OCI-M2 (cell line): Measurements from ENCODE around the gene COL15A1.

Experiments used
- DNase-seq: peaks from one replicate; lab custom pipeline; 2025; ENCODE audit not compliant: unreplicated experiment; lab: John Stamatoyannopoulos, UW

The COL15A1 gene

GRCh38 chr9:98915599-98915998, 28.1 kb upstream of the COL15A1 start:
- DNase-seq, result no peak

- DNase-seq, result no peak
These were observed 27.0 kb upstream of the COL15A1 start for GRCh38 chr9:98916660-98917059.

GRCh38 chr9:98917746-98918487, 25.8 kb upstream of the COL15A1 start:
- DNase-seq, result no peak

- no peak for DNase-seq
These were observed 22.0 kb upstream of the COL15A1 start for GRCh38 chr9:98921732-98922131.

GRCh38 chr9:98922721-98923435, 20.8 kb upstream of the COL15A1 start:
- DNase-seq, result no peak

GRCh38 chr9:98923451-98924123, 20.1 kb upstream of the COL15A1 start:
- no peak for DNase-seq

- no peak for DNase-seq
These were observed 18.5 kb upstream of the COL15A1 start for GRCh38 chr9:98924946-98925820.

- no peak for DNase-seq
These were observed 17.8 kb upstream of the COL15A1 start for GRCh38 chr9:98925956-98926355.

GRCh38 chr9:98927724-98928123, 16.0 kb upstream of the COL15A1 start:
- DNase-seq, result no peak

- no peak for DNase-seq
These were observed 14.6 kb upstream of the COL15A1 start for GRCh38 chr9:98929071-98929470.

GRCh38 chr9:98929895-98930341, 13.8 kb upstream of the COL15A1 start:
- DNase-seq, result no peak

- no peak for DNase-seq
These were observed 12.9 kb upstream of the COL15A1 start for GRCh38 chr9:98930792-98931191.

- DNase-seq, result no peak
These were observed 11.9 kb upstream of the COL15A1 start for GRCh38 chr9:98931600-98932389.

GRCh38 chr9:98933185-98933584, 10.5 kb upstream of the COL15A1 start:
- DNase-seq, result no peak

GRCh38 chr9:98933890-98934289, 9.8 kb upstream of the COL15A1 start:
- no peak for DNase-seq

- no peak for DNase-seq
These were observed 8.6 kb upstream of the COL15A1 start for GRCh38 chr9:98935071-98935505.

GRCh38 chr9:98940276-98940675, 3.4 kb upstream of the COL15A1 start:
- DNase-seq, result no peak

GRCh38 chr9:98941946-98942523, 1.7 kb upstream of the COL15A1 start:
- no peak for DNase-seq

- DNase-seq, result no peak
These were observed 613 bp upstream of the COL15A1 start for GRCh38 chr9:98942906-98943681.
